Neural cell (in vitro differentiated cells): ENCODE data around the gene SUGCT.

Source experiments
- CTCF ChIP-seq: fragments of 450-650 bp; IDR thresholded peaks from 2 replicates; pipeline ENCODE4 v1.5.1; 2014; ENCODE audit warnings: antibody characterized with exemption, mild to moderate bottlenecking, moderate library complexity; ENCODE audit not compliant: poor library complexity, severe bottlenecking
- EP300 ChIP-seq: fragments of 450-650 bp; conservative IDR thresholded peaks from 2 replicates; pipeline ENCODE4 v1.6.1; 2014; ENCODE audit warnings: antibody characterized with exemption, mild to moderate bottlenecking, moderate library complexity; ENCODE audit not compliant: poor library complexity, severe bottlenecking
- TAF1 ChIP-seq: IDR thresholded peaks from 2 replicates; pipeline ENCODE4 v1.6.1; 2012; ENCODE audit warnings: low read depth

GRCh38 chr7:40197527-40197926 is 62.7 kb downstream of the SUGCT start:
- no peak for TF ChIP-seq CTCF
- no peak for TF ChIP-seq EP300
- TF ChIP-seq TAF1, result no peak
